Lower lobe of right lung (tissue), 2 donors: ENCODE results near the gene CCDC122. TPM values are rescaled to one million over a fixed set of nuclear protein-coding genes. Genes with fewer than 3 reads are reported as not detected.

Source experiments
- ATAC-seq, 2 donors: fragments of 200-7000 bp; cut with Tn5 transposase; one replicate each; pipeline ENCODE4 v1.9.1; 2020 to 2022; ENCODE audit warnings: mild to moderate bottlenecking in 2 of 2, moderate library complexity in 2 of 2
- DNase-seq: peaks from one replicate; pipeline ENCODE4 v3.0.0-alpha.2; 2020
- H3K27ac ChIP-seq: fragments of 200-600 bp; one replicate; pipeline ENCODE4 v1.8.0; 2022
- H3K27me3 ChIP-seq: fragments of 200-600 bp; one replicate; pipeline ENCODE4 v1.8.0; 2022; ENCODE audit warnings: low read depth
- H3K36me3 ChIP-seq: fragments of 200-600 bp; one replicate; pipeline ENCODE4 v1.8.0; 2022; ENCODE audit warnings: mild to moderate bottlenecking
- H3K4me1 ChIP-seq: fragments of 200-600 bp; one replicate; pipeline ENCODE4 v1.8.0; 2022
- H3K4me3 ChIP-seq: fragments of 200-600 bp; one replicate; pipeline ENCODE4 v1.8.0; 2022; ENCODE audit warnings: mild to moderate bottlenecking
- H3K9me3 ChIP-seq: fragments of 200-600 bp; one replicate; pipeline ENCODE4 v1.8.0; 2022
- CTCF ChIP-seq: fragments of 200-600 bp; IDR thresholded peaks from one replicate; pipeline ENCODE4 v1.8.0; 2022; ENCODE audit warnings: antibody characterized with exemption, mild to moderate bottlenecking
- intact Hi-C: fragments of 100-400 bp; cut with DNase I; formaldehyde crosslinking; loops from one replicate; pipeline ENCODE4 v1.11.0; 2022
- total RNA-seq: library from RNA; stranded (reverse); fragmentation: NEBNext Ultra II Directional; extraction: Animal tissue kit (Norgen Biotek cat#: 25700); gene quantifications from one replicate; pipeline ENCODE4 v1.2.1, GENCODE V29; 2021
- donor health status: DM: no; HTN: yes; CAD: no; lungs with severe emphysema.

Gene CCDC122
- total RNA-seq, 1 donor from 2014 or later, result 4.8 TPM

- peak overlapping the region; percentile 61 for H3K4me3 ChIP-seq
These were observed 92.0 kb downstream of the CCDC122 start for GRCh38 chr13:43787518-43787891.

DNA sequence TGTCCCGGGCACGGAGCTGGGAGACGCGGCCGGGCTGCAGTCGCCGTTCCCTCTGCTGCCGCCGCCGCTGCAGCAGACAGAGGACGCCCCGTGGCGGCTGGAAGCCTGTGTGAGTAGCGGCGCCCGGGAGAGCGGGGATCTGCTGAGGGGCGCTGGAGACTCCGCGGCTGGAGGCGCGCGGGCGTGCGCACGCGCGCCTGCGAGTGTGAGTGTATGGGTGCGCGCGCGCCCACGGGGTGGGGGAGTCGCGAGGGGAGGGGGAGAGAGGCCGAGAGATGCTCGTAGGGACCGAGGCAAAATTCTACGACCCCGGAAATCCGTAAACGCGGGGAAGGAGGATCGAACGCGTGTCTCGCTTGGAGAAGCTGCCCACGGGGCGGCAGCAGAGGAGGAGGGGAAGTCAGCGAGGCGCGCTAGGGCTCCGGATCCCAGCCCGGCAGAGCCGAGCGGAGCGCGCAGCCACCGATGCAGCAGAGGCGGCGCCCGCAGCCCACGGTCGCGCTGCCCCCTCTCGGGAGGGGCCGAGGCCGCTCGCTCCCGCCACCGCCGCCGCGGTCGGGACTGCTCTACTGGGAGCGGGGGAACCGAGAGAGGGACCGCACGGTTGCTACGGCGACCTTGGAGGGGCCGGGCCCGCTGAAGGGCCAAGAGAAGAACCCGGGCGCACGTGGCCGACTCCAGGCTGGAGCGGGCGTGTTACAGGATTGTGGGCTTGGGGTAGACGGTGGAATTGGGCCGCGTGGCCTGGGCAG lies 92.6 kb downstream of the CCDC122 start, which contains the start of gene ENOX1:
TSS of gene ENOX1 (minus strand) at position 207 of the 752 bp plus-strand sequence.
- ATAC-seq, result peak; percentile 73 to 80

More at GRCh38 chr13:43787518-43787891, 92.0 kb downstream of the CCDC122 start:
- H3K9me3 ChIP-seq, result no peaks in the 10 kb centered on the region
- DNase-seq, result no peak
- no peak for ATAC-seq
- peak overlapping the region; percentile 31 for H3K27ac ChIP-seq
- no peak for TF ChIP-seq CTCF
- H3K4me1 ChIP-seq, result peaks cover 23% of the 10 kb centered on the region
- H3K36me3 ChIP-seq, result no peaks in the 10 kb centered on the region
- intact Hi-C loops, result no loop called here
- peaks cover 45% of the 10 kb centered on the region for H3K27me3 ChIP-seq

GRCh38 chr13:43786472-43786765 lies 93.1 kb downstream of the CCDC122 start:
- DNase-seq (no peak), ATAC-seq (peak in 1 of 2 donors; percentile 29)
- Histone ChIP-seq H3K9me3 (no peaks in the 10 kb centered on the region), H3K4me1 (peaks cover 23% of the 10 kb centered on the region), H3K36me3 (no peaks in the 10 kb centered on the region), H3K27ac (peak overlapping the region; percentile 36), H3K27me3 (peaks cover 45% of the 10 kb centered on the region), H3K4me3 (peak overlapping the region; percentile 61)
- intact Hi-C loops, result no loop called here
- no peak for TF ChIP-seq CTCF

More for the DNA sequence above, 92.6 kb downstream of the CCDC122 start, which contains the start of gene ENOX1:
- no peaks in the 10 kb centered on the region for H3K36me3 ChIP-seq
- TF ChIP-seq CTCF, result no peak
- H3K4me3 ChIP-seq, result peak within 1 kb of the TSS; percentile 61
- peak; percentile 46 for DNase-seq
- no peaks in the 10 kb centered on the region for H3K9me3 ChIP-seq
- H3K4me1 ChIP-seq, result peaks cover 23% of the 10 kb centered on the region
- H3K27me3 ChIP-seq, result peaks cover 45% of the 10 kb centered on the region
- intact Hi-C loops, result no loop called here
- peak within 1 kb of the TSS; percentile 36 for H3K27ac ChIP-seq

Other genes starting within 250 kb of the CCDC122 start
- gene ENOX1, start 92.8 kb downstream of the CCDC122 start, total RNA-seq, result 2.0 TPM
- 11.9 TPM for gene LACC1, start 164 bp upstream of the CCDC122 start, total RNA-seq